Fibroblast of skin of left quadriceps (primary cell): ENCODE data around the gene C1orf122.
"Not testable (repeated sequence)": the region's sequence is repeated elsewhere in the genome, so short reads cannot be mapped to it uniquely, and the experiment has no call there.

Source experiments
- DNase-seq, 2 experiments: peaks; one replicate each; pipeline ENCODE4 v3.0.0-alpha.2; 2013; ENCODE audit warnings: low read depth in 2 of 2

Gene C1orf122

DNA sequence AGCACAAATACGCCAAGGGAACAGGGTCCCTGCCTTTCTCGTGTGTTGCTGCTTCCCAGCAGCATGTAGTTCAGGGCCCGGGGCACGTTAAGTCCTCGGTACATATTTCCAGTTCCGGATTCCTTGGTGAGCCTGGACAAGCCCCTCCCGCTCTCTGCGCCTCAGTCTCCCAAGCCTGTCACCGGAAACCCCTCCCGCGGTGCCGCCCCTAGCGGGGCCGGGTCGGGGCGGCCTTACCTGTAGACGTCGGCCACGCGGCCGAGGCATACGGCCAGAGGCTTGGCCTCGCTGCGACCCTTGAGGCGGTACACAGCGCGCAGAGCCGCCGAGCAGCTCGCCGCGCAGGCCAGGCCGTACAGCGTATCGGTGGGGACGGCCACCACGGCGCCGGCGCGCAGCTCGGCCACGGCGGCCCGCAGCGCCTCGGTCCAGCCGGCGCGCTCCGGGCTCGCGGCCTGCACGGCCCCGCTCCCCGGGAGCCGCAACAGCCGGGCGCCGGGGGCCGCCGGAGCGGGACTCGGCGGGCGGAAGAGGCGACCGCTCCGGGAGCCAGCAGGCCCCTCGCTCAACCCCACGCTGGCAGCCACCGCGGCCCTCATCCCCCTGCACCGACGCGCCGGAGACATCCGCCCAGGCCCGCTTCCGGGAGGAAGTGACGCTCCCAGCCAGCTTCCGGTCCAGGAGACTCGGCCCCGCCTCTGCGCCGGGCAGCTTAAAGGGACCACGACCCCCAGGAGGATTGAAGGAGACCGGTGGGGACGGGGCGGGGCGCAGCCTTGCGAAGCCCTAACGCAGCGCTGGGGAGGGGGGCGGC lies at the start of gene C1orf122, which contains the start of gene YRDC:
Gene C1orf122, plus strand, starts transcription at position 236 of the 814 bp plus-strand sequence. CDS start 615 bp downstream, outside the sequence.
Gene YRDC, minus strand, starts transcription at position 654 of the 814 bp plus-strand sequence. Its CDS starts 28 bp downstream, at position 626.
- peak; percentile 85 to 86 for DNase-seq

DNA sequence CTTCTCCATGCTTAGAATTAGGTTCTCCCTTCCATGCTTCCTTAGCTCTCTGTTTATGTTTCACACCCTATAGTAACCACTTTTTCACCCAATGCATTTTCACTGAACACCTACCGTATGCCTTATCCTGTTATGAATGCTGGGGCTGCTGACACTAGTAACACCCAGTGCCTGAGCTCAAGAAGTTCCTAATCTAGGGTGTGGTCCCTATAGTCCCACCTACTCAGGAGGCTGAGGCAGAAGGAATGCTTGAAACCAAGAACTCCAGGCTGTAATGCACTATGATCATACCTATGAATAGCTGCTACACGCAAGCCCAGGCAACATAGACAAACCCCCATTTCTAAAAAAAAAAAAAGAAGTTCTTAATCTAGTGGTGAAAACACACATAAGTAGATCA lies 48.1 kb upstream of the C1orf122 start:
- DNase-seq = no peak

DNA sequence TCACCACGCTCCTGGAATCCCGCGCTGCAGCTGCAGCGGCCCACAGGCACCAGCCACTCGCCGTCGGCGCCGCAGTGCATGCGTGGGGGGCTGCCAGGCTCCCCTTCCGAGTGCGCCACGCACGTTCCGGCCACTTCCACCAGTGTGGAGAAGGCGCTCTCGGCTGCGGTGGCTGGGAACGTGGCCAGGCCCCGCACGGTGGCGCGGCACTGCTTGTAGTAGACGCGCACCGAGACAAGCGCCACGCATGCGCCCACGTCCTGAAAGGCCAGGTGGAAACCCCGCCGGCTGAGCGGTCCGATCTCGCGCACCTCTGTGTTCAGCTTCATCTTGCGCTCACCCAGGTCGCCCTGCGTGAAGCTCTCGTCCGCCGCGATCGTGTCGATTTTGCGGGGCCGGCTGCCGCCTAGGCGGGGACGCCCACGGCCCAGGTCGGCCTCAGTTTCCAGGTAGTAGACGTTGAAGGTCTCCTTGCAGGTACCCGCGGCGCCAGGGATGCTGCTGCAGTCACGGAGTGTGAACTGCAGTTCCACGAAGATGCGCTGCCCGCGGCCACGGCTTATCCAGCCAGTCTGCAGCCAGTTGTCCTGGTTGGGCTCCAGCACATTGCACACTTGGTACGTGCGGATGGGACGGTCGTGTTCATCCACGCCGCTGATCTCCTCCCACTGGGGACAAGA lies 46.0 kb upstream of the C1orf122 start:
- no peak for DNase-seq

DNA sequence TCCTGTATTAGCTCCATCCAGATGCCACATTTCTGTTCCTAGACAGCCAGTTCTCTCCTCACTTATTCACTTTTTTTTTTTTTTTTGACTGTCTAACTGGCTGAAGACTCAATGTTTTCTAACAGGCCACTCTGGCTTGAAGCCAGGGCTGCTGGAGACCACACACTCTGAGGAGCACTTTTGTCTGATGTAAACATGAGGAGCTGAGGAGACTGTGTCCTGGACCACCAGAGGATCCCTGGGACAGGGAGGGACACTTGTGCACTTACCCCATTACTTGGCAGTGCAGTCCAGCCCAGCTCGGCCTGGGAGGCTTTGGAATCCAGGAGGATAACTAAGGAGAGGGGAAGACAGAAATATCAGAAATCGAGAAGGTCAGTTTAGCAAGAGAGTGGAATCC lies 45.1 kb upstream of the C1orf122 start:
- no peak for DNase-seq

DNA sequence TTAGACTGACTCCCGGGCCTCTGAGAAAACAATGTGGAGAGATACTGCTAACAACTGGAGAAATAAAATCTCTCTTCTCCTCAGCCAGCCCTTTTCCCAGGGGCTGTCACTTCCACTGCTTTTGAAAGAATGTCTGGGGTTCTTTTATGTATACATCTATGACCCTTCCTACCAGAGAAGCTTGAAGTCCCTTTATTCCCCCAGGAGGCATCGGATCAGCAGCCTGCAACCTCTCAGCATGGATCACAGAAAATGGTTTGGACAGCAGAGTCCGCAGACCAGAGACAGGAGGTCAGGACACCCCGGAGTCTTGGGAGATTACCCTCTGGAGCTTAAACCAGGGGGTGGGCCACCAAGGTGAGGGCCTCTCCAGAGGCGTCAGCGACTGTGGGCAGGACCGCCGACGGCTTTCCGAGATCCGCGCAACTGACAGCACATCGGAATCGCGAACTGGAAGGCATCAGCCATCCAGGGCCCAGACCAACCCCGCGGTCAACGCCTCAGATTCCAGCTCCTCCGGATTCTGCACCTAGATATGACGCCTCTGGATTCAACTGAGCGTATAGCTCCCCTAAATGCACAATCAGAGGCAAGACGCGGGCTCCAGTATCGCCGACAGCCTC lies 43.7 kb upstream of the C1orf122 start:
- DNase-seq = no peak

DNA sequence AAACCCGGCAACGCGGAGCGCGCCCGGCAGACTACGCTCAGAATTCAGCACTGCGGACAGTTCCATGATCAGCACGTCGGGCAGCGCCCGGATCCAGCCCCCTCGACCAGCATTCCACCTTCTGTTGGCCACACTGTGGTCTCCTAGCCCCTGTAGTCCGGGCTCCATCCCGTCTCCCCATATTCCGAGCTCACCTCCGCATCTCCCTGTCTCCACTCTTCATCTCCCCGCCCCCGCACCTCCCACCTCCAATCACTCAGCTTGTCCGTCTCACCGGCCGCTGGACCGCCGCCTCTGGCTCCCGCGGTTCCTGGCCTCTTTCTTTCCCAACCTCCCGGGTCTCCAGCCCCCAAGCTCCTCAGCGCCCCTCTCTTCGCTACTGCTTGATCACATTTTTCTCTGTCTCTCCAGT lies 43.2 kb upstream of the C1orf122 start:
- peak; percentile 9 to 14 for DNase-seq

DNA sequence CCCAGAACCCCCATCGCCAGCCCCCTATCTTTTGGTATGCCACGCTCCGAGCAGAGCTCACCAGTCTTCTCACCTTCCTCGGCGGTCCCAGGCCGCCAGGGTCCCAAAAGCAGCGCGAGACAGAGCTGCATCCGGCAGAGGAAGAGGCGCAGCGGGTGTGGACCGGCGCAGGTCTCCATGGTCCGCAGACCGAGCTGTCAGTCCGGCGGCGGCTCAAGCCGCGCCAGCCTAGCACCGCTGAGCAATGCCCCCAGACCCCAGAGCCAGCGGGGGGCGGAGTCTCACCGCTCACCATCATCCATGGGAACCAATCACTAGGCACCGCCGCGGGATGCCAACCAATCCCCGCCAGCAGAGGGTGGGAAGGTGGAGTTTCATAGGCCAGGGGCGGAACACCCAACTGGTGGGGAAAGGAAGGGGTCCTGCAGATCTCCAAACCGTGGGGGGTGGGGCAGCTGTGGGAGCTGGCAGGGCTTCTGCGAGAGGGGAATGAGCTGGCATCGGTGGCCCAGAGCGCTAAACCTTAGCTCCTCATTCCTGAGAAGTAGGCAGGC lies 42.6 kb upstream of the C1orf122 start, which contains the start of gene EPHA10:
Gene EPHA10, minus strand, starts transcription at position 233 of the 554 bp plus-strand sequence. Its CDS starts 54 bp downstream, at position 179.
- no peak for DNase-seq

DNA sequence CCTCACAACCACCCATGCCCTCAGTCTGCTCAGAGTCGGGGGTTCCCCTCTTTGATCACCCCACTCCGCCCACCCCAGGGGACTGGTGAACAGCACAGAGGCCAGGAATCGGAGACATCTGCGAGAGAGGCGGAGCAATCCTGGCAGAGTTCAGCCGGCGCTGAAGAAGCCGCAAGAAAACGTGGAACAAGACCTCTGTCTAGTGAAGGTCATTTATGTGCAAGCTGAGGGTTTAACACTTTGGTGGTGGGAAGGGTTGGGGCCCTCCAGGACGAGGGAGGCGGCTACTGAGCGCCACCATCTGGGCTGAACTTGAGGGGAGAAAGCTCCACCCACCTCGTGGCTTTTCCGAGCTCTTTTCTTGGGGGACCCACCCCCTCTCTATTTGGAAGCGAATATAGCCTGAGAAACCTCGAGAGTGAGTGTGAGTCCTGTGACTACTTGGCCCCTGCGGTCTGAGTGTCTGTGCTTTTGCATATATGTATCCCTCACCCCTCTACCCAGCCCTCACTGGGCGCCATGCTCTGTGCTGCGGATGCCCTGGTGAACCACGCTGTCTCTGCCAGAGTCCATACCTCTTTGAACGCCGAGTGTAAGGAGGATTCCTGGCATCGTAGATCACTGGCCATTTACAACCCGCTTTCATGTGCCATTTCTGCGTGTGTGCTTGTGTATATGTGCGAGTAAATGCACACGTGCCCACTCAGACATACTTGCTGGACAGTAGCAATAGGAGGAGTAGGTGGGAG lies 41.5 kb upstream of the C1orf122 start:
- DNase-seq = no peak

DNA sequence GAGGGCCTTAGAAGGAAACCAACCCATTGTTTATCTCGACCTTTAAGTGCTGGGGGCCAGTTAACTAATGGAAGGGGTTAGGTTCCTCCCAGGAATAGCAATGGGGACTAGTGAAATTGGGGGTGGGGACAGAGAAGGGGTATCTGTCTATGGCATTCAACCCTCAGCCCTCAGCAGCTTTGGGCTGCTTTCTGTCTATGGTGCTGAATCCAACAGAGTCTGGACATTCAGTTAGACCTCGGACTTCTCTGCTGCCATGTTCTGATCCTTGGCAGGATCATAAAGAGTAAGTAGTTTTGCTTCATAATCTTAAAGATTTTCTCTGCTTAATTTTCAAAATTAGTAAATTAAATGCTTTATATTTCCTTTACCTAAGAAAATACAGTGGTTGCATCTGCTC lies 40.1 kb upstream of the C1orf122 start:
- DNase-seq = no peak

DNA sequence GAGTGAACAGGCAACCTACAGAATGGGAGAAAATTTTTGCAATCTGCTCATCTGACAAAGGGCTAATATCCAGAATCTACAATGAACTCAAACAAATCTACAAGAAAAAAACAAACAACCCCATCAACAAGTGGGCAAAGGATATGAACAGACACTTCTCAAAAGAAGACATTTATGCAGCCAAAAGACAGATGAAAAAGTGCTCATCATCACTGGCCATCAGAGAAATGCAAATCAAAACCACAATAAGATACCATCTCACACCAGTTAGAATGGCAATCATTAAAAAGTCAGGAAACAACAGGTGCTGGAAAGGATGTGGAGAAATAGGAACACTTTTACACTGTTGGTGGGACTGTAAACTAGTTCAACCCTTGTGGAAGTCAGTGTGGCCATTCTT lies 36.1 kb upstream of the C1orf122 start:
- not testable (repeated sequence) for DNase-seq

DNA sequence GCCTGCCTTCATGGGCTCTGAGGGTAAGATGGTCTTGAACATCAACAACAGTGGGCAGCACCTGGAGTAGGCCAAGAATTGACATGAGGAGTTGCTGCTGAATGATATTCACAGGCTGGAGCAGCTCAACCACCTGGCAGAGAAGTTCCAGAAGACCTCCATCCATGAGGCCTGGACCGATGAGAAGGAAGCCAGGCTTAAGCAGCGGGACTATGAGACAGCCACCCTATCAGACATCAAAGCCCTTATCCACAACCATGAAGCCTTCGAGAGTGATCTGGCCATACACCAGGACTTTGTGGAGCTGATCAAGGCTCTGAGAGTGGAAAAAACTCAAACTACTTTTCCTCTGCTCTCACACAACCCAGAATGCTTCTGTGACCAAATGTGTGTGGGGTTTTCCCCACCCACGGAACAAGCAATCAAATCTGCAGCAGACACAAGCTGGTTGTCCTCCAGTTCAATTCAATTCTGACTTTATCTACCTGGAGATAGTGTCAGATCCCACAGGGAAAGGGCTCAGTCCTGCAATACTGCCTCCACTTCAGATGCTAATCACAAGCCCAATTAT lies 30.6 kb upstream of the C1orf122 start:
- DNase-seq = no peak

DNA sequence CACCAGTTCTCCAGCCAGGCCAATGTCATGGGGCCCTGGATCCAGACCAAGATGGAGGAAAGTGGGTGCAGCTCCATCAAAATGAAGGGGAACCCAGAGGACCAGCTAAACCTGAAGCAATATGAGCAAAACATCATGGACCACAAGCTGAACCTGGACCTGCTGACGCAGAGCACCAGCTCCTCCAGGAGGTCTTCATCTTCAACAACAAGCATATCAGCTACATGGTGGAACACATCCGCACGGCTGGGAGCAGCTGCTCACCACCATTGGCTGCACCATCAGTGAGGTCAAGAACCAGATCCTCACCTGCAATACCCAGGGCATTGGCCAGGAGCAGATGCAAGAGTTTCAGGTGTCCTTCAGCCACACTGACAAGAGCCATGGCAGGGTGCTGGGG lies 28.9 kb upstream of the C1orf122 start:
- no peak for DNase-seq

DNA sequence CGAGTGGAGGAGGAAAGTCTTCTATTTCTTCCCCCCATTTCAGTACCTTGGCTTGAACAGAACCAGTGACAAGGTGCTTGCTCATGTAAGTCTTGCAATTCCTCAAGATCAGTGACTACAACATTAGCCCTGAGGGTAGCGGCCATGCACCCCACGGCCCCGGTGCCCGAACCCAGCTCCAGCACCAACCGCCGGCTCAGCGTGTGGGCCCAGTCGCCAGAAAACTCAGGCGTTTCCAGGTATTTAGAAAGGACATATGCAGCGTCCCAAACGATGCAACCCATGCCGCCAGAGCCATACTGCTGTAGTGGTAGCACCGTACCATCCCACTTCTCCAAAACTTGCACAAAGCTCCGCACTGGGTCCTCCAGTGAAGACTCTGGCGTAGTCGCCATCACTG lies 25.1 kb upstream of the C1orf122 start:
- DNase-seq = no peak

DNA sequence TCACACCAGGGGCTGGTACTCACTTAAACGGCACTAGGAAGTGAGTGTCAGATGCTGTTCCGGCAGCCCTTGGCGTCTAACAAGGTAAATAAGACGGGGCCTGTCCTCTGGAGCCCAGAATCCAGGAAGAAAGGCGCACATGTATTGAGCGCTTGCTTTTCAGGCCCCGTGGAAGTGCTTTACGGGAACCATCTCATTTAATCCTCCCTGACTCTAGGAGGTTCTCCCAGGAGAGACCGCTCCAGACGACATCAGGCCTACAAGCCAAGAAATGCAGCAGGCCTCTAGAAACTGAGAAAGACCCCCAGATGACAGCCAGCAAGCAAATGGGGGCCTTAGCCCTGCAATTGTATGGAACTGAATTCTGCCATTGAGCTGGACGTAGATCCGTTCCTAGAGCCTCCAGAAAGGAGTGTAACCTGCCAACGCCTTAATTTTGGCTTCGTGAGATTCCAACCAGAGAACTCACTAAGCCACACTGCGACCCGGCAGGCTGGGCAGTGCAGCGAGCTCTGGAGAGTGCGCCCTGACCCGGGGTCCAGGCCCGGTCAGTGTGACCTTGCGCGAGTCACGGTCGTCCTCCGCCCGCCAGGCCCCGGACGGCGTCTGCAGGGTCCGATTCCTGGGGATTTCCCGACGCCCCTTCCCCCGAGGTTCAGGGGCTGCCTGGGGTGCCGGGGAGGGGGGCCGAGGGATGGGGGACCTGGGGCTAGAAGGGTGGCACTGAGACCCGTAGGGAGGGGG lies 14.5 kb upstream of the C1orf122 start:
- no peak for DNase-seq

DNA sequence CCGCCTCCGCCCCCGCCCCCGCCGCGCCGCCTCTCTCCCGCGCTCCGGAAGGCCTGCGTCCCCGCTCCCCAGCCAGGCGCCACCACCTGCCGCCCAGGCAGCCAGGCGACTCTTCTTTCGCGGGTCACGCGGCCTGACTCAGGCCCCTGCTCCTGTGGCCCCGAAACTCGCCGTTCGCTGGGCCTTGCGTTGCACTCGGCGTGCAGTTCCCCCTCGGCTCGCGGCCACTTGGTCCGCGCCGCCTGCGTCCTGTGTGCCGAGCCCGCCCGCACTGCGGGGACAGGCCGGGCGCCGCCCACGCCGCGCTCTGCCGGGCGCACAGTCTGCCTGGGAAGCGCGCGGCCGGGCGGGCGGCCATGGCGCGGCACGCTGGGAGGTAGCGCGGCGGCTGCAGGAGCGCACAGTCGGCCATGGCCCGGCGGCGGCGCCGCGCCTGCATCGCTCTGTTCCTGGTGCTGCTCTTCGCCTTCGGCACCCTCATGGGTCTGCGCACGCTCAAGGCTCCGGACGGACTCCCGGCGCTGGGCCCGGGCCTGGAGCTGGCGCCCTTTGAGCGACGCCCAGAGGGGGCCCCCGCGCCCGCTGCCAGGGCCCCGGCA lies 13.7 kb upstream of the C1orf122 start, which contains the start of gene MANEAL:
Gene MANEAL, plus strand, starts transcription at position 75 of the 599 bp plus-strand sequence. Its CDS starts 336 bp downstream, at position 411.
- DNase-seq = no peak

DNA sequence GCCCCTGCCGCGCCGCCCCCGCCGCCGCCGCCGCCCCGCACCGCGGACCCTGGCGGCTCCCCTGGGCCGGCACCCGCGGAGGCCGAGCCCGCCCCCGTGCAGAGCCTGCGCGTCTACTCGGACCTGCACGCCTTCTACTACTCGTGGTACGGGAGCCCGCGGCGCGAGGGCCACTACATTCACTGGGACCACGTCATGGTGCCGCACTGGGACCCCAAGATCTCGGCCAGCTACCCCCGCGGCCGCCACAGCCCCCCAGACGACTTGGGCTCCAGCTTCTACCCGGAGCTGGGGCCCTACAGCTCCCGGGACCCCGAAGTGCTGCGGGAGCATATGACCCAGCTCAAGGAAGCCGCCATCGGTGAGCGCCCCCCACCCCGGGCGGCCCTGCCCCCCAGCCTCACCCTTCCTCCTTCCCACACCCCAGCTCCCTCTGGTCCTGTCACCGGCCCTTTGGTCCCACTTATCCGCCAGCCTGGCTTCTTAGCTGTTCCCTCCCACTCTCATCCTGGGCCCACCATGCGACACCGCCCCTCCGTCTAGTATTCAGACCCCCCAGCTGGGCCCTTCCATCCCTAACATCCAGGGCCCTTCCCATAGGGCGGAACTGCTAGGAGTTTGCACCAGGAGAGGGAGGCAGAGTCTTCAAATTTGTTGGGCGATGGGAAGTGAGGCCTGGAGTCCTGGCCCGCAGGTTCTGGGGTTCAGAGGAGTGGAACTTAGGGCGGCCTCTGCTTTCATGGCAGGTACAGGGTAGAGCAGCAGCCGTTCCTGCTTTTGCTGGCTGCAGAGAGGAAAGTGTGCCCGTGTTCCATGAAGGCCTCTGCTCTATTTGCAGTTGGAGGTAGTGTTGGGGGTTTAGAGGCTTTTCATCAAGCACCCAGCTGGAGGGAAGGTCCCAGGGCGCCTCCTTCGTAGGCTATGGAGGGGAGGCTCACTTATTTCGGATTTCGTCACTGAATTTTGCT lies 12.9 kb upstream of the C1orf122 start:
- no peak for DNase-seq

DNA sequence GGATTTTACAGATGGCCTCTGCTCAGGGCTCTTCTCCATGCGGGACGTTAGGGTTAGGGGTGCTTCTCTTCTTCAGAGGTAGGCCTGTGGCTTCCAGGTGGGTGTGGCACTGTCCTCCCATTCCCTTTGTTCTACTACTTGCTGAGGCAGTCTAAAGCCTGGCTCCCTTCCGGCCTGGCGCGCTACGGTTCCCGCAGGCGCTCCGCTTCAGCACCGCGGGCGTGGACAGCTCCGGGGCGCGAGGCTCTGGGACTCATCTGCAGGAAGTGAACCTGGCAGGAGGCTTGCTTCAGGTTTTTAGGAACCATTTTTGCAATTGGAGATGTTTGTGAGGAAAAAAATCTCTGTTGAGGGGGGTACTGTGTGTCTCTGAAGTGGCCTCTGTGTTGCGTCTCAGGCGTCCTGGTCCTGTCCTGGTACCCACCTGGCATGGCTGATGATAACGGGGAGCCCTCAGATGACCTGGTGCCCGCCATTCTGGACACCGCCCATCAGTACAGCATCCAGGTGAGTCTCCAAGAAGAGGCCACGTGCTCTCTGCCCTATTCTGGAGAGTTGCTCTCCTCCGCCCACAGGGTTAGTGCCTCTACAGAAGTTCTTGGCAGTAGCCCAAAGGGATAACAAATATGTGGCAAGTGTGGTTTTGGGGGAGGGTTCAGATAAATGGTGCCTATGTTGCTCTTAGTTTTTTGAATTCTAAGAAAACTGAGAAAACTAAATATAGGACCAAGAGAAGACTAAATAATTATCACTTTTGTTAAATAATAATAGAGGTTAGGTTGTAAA lies 12.1 kb upstream of the C1orf122 start:
- no peak for DNase-seq
